Testis (tissue), 2 donors: ENCODE measurements around the gene UVRAG.

Experiments used
- POLR2A ChIP-seq: fragments of 450-650 bp; IDR thresholded peaks from one replicate; pipeline ENCODE4 v1.6.1; 2017; ENCODE audit warnings: antibody characterized with exemption, mild to moderate bottlenecking, moderate library complexity
- TF ChIP-seq, protein P1 (sequence below), 3 experiments: fragments of 450-650 bp in 2 of 3; fragments of 200-600 bp in 1 of 3; sonication (generic) in 1 of 3; IDR thresholded peaks; one replicate each; pipeline ENCODE4 v1.5.1; 2016 to 2019; ENCODE audit warnings: antibody characterized with exemption in 3 of 3, mild to moderate bottlenecking in 2 of 3, moderate library complexity in 1 of 3

DNA sequence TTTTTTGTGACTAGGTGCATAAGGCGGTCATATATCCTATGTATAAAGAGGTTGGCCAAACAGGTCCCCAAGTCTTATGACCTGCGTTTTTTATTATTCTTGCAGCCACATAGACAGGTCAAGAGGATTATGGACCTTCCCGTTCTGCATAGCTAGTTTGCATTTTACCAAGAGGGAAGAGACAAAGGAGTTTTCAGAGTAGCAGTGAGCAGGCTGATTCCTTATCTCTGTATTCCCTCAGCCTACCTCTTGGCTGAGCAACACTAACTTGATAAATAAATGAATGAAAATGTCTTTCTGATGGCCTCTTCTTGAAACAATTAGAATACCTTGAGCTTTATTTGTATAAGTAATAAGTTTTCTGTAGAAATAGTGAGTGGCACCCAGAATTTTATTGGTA, 210.8 kb downstream of the UVRAG start:
- TF ChIP-seq, protein P1, sequence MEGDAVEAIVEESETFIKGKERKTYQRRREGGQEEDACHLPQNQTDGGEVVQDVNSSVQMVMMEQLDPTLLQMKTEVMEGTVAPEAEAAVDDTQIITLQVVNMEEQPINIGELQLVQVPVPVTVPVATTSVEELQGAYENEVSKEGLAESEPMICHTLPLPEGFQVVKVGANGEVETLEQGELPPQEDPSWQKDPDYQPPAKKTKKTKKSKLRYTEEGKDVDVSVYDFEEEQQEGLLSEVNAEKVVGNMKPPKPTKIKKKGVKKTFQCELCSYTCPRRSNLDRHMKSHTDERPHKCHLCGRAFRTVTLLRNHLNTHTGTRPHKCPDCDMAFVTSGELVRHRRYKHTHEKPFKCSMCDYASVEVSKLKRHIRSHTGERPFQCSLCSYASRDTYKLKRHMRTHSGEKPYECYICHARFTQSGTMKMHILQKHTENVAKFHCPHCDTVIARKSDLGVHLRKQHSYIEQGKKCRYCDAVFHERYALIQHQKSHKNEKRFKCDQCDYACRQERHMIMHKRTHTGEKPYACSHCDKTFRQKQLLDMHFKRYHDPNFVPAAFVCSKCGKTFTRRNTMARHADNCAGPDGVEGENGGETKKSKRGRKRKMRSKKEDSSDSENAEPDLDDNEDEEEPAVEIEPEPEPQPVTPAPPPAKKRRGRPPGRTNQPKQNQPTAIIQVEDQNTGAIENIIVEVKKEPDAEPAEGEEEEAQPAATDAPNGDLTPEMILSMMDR (IDR thresholded peaks at IDR 0.05): no peak
- no peak for TF ChIP-seq POLR2A
